Fibroblast of lung (primary cell): ENCODE data around the gene XRCC1.

Experiments used
- CTCF ChIP-seq, 2 donors: IDR thresholded peaks in 1 of 2; conservative IDR thresholded peaks in 1 of 2; 1 replicate in 1 of 2; 2 replicates in 1 of 2; pipeline ENCODE4 v1.5.1; 2011 to 2012; ENCODE audit warnings: low read length in 2 of 2, control low read depth in 1 of 2, inconsistent platforms in 1 of 2, low read depth in 1 of 2, mild to moderate bottlenecking in 1 of 2
- EZH2 ChIP-seq: IDR thresholded peaks from 2 replicates; pipeline ENCODE4 v1.5.1; 2012; ENCODE audit warnings: low read length, control low read depth, mild to moderate bottlenecking; ENCODE audit errors: missing control alignments

- no peak for TF ChIP-seq CTCF (conservative IDR thresholded peaks at IDR 0.05 in 1 of 2, IDR thresholded peaks at IDR 0.05 in 1 of 2; ENCODE audit: low read depth in 1 of 2, low read length in 2 of 2)
- no peak for TF ChIP-seq EZH2
These were observed 21.7 kb downstream of the XRCC1 start for GRCh38 chr19:43553656-43554055.
